K562 (cell line): ENCODE measurements around the gene LCE2B. TPM values are rescaled to one million over a fixed set of nuclear protein-coding genes. Genes with fewer than 3 reads are reported as not detected.

Experiments used
- ATAC-seq: fragments of 200-7000 bp; cut with Tn5 transposase; 3 replicates; pipeline ENCODE4 v1.9.1; 2020; ENCODE audit warnings: moderate library complexity
- BruUV-seq: library from RNA; stranded (reverse); fragments of 400-500 nt; replicated peaks from 2 replicates; lab custom pipeline; 2021; lab: Mats Ljungman, UMichigan
- CTCF ChIA-PET: fragments of 300-600 bp; formaldehyde crosslinking; extraction: SDS; loops from one replicate; lab custom pipeline; 2021; ENCODE audit warnings: low intra/inter-chr PET ratio; lab: Yijun Ruan, JAX
- POLR2A ChIA-PET: fragments of 300-600, 350-650 bp; sonication (Branson Sonifier 250); formaldehyde crosslinking; extraction: SDS; loops from one replicate; lab custom pipeline; 2021; ENCODE audit warnings: antibody characterized with exemption, inconsistent platforms; lab: Yijun Ruan, JAX
- DNase-seq, 4 experiments: peaks; one replicate each; pipeline versions ENCODE4 v3.0.0 to v3.0.0-alpha.2; 2011 to 2018; ENCODE audit warnings: low spot score in 3 of 4, mixed read lengths in 3 of 4; ENCODE audit errors: extremely low read depth in 1 of 4
- FAIRE-seq: peaks from 2 replicates; lab custom pipeline; 2011; peaks lifted over from hg19 to GRCh38; lab: Jason Lieb, UNC
- H2AFZ ChIP-seq: 2 replicates; pipeline ENCODE4 v1.6.0; 2011; ENCODE audit warnings: low read depth, low read length, control low read depth, inconsistent platforms
- H3K27ac ChIP-seq: fragments of 200-600 bp; 3 replicates; pipeline ENCODE4 v1.8.0; 2011; ENCODE audit warnings: low read depth, mild to moderate bottlenecking, control low read depth, inconsistent platforms, low read length, moderate library complexity, mixed read lengths; ENCODE audit errors: extremely low read depth
- H3K27me3 ChIP-seq, 2 experiments: fragments of 300-600 bp in 1 of 2; 2 replicates in 1 of 2; 3 replicates in 1 of 2; pipeline versions ENCODE4 v1.6.0 to v1.8.0; 2011; ENCODE audit warnings: inconsistent platforms in 2 of 2, low read length in 2 of 2, mild to moderate bottlenecking in 1 of 2, mixed read lengths in 1 of 2, moderate library complexity in 1 of 2; ENCODE audit not compliant: control insufficient read depth in 2 of 2, insufficient read depth in 2 of 2
- H3K36me3 ChIP-seq: fragments of 300-600 bp; 3 replicates; pipeline ENCODE4 v1.8.0; 2011; ENCODE audit warnings: mild to moderate bottlenecking, low read length, inconsistent platforms; ENCODE audit not compliant: control insufficient read depth, insufficient read depth
- H3K4me1 ChIP-seq, 2 experiments: fragments of 200-600 bp in 1 of 2; replicated peaks in 1 of 2; 2 replicates in 1 of 2; 3 replicates in 1 of 2; pipeline versions ENCODE4 v1.5.1 to v1.8.0; 2011; ENCODE audit warnings: inconsistent platforms in 2 of 2, low read length in 2 of 2, mild to moderate bottlenecking in 1 of 2, mixed read lengths in 1 of 2, moderate library complexity in 1 of 2; ENCODE audit not compliant: control insufficient read depth in 2 of 2, insufficient read depth in 2 of 2
- H3K4me2 ChIP-seq: 2 replicates; pipeline ENCODE4 v1.6.1; 2011; ENCODE audit warnings: low read length, control low read depth, inconsistent platforms, mixed read lengths; ENCODE audit not compliant: insufficient read depth
- H3K4me3 ChIP-seq: fragments of 200-600 bp; sonication (generic), shearing (Covaris generic); 2 replicates; pipeline ENCODE4 v1.5.1; 2016; ENCODE audit warnings: control low read depth, inconsistent platforms
- H3K79me2 ChIP-seq: fragments of 200-600 bp; 3 replicates; pipeline ENCODE4 v1.8.0; 2011; ENCODE audit warnings: low read length, inconsistent platforms; ENCODE audit not compliant: control insufficient read depth, insufficient read depth
- H3K9ac ChIP-seq, 2 experiments: 2 replicates each; pipeline versions ENCODE4 v1.6.0 to v1.6.1; 2011; ENCODE audit warnings: low read depth in 2 of 2, low read length in 2 of 2, control low read depth in 1 of 2, inconsistent platforms in 1 of 2, mild to moderate bottlenecking in 1 of 2, mixed read lengths in 1 of 2; ENCODE audit not compliant: insufficient read depth in 1 of 2
- H3K9me1 ChIP-seq: one replicate; pipeline ENCODE4 v1.6.0; 2011; ENCODE audit warnings: inconsistent platforms, mild to moderate bottlenecking, low read length, moderate library complexity; ENCODE audit not compliant: control insufficient read depth, insufficient read depth
- H3K9me3 ChIP-seq: replicated peaks from 2 replicates; pipeline ENCODE4 v1.5.1; 2011; ENCODE audit warnings: low read depth, low read length, inconsistent platforms; ENCODE audit not compliant: control insufficient read depth, insufficient read depth
- H4K20me1 ChIP-seq: replicated peaks from 2 replicates; pipeline ENCODE4 v1.6.1; 2011; ENCODE audit warnings: low read length, inconsistent platforms, mixed read lengths; ENCODE audit not compliant: control insufficient read depth, insufficient read depth
- CEBPB ChIP-seq: fragments of 450-650 bp; IDR thresholded peaks from 2 replicates; pipeline ENCODE4 v1.6.1; 2016; ENCODE audit warnings: missing genetic modification characterization, missing compliant biosample characterization
- HMGXB4 ChIP-seq: sonication (generic); formaldehyde crosslinking; IDR thresholded peaks from 2 replicates; pipeline ENCODE4 v1.8.1; 2023; ENCODE audit warnings: mild to moderate bottlenecking, missing genetic modification reagents
- HNRNPUL1 ChIP-seq: fragments of 200-400 bp; formaldehyde crosslinking; IDR thresholded peaks from 2 replicates; pipeline ENCODE4 v1.6.1; 2017; ENCODE audit warnings: low read length
- NCOA1 ChIP-seq: fragments of 450-650 bp; IDR thresholded peaks from 2 replicates; pipeline ENCODE4 v1.6.1; 2016; ENCODE audit warnings: low read depth
- PRDM10 ChIP-seq: fragments of 450-650 bp; IDR thresholded peaks from 2 replicates; pipeline ENCODE4 v1.6.1; 2018; ENCODE audit not compliant: partially characterized antibody
- TAL1 ChIP-seq: fragments of 450-650 bp; IDR thresholded peaks from 2 replicates; pipeline ENCODE4 v1.6.1; 2016; ENCODE audit warnings: mild to moderate bottlenecking
- TCF7 ChIP-seq: sonication (generic); IDR thresholded peaks from 2 replicates; pipeline ENCODE4 v1.6.1; 2016; ENCODE audit warnings: antibody characterized with exemption, borderline replicate concordance
- TGIF2 ChIP-seq: sonication (generic); formaldehyde crosslinking; IDR thresholded peaks from 2 replicates; pipeline ENCODE4 v1.8.1; 2022; ENCODE audit warnings: mild to moderate bottlenecking, missing genetic modification reagents, moderate library complexity
- ZNF124 ChIP-seq: sonication (generic); formaldehyde crosslinking; IDR thresholded peaks from 2 replicates; pipeline ENCODE4 v1.8.1; 2022; ENCODE audit warnings: missing genetic modification reagents
- ZNF316 ChIP-seq: fragments of 450-650 bp; IDR thresholded peaks from 2 replicates; pipeline ENCODE4 v1.6.1; 2016
- ZNF444 ChIP-seq: fragments of 250-450 bp; sonication (Bioruptor Pico); IDR thresholded peaks from 2 replicates; pipeline ENCODE4 v1.4.0; 2020; ENCODE audit warnings: mild to moderate bottlenecking, moderate library complexity
- WGBS: fragments of 100-300 bp; shearing (Covaris generic); methylation state at CpG from one replicate; pipeline ENCODE4 v1.1.6; 2016; ENCODE audit warnings: low coverage, mixed read lengths; ENCODE audit not compliant: insufficient coverage; ENCODE audit errors: missing lambda C conversion rate; 5-methylcytosine and 5-hydroxymethylcytosine counted together
- in situ Hi-C: fragments of 300-500 bp; cut with MboI; formaldehyde crosslinking; loops from 4 replicates; pipeline ENCODE4 v1.15.0; 2018; ENCODE audit warnings: inconsistent platforms, mixed read lengths
- intact Hi-C: fragments of 100-400 bp; cut with micrococcal nuclease; formaldehyde crosslinking; loops from 2 replicates; pipeline ENCODE4 v1.14.2; 2022
- polyA plus RNA-seq, 8 experiments: library from polyadenylated mRNA; depleted of rRNA in 4 of 8; stranded (reverse) in 5 of 8; unstranded in 3 of 8; fragments of >200 nt; fragmentation: Nextera tagmentation in 2 of 8; fragmentation: Illumina TruSeq in 1 of 8; extraction: Ambion mirVana in 2 of 8; extraction: Trizol in 1 of 8; gene quantifications; 2 replicates each; pipeline versions ENCODE4 v1.2.1 to v1.2.3, GENCODE V29; 2011 to 2014; ENCODE audit warnings: inconsistent platforms in 1 of 8, missing spikeins in 1 of 8
- total RNA-seq, 7 experiments: library from RNA; depleted of rRNA in 6 of 7; stranded (reverse); fragments of >200 nt in 6 of 7; fragmentation: Illumina TruSeq in 2 of 7; extraction: Trizol in 2 of 7; gene quantifications; 2 replicates each; pipeline versions ENCODE4 v1.2.1 to v1.2.3, GENCODE V29; 2011 to 2021; ENCODE audit warnings: low replicate concordance in 1 of 7
- TF ChIP-seq, protein P1 (sequence below): fragments of 450-650 bp; IDR thresholded peaks from 2 replicates; pipeline ENCODE4 v1.7.1; 2018; ENCODE audit warnings: mild to moderate bottlenecking, low read depth; ENCODE audit not compliant: partially characterized antibody
- TF ChIP-seq, protein P2 (sequence below), 2 experiments: IDR thresholded peaks; 2 replicates each; pipeline ENCODE4 v1.6.1; 2012; ENCODE audit warnings: improper control_type of control experiment in 2 of 2, low read depth in 2 of 2, low read length in 2 of 2, borderline replicate concordance in 1 of 2

Gene LCE2B
- total and polyA plus RNA-seq, 9 of the 15 experiments (the other 6 are each of a cell fraction or from before 2014, with no cell fraction given): not detected

- CTCF ChIA-PET: no interaction called here
These were observed 27.3 kb upstream of the LCE2B start for GRCh38 chr1:152658649-152659048.

More at GRCh38 chr1:152658649-152659048, 27.3 kb upstream of the LCE2B start:
- in situ Hi-C loops: loop anchor here (10.0 kb wide), 1 partner anchor 566 kb away; no protein-coding TSS in a partner anchor
- H3K4me3 ChIP-seq: no peak overlapping the region
- no peak for TF ChIP-seq HMGXB4 (CRISPR knock-in tag)
- no peak for TF ChIP-seq HNRNPUL1
- TF ChIP-seq, protein P1, sequence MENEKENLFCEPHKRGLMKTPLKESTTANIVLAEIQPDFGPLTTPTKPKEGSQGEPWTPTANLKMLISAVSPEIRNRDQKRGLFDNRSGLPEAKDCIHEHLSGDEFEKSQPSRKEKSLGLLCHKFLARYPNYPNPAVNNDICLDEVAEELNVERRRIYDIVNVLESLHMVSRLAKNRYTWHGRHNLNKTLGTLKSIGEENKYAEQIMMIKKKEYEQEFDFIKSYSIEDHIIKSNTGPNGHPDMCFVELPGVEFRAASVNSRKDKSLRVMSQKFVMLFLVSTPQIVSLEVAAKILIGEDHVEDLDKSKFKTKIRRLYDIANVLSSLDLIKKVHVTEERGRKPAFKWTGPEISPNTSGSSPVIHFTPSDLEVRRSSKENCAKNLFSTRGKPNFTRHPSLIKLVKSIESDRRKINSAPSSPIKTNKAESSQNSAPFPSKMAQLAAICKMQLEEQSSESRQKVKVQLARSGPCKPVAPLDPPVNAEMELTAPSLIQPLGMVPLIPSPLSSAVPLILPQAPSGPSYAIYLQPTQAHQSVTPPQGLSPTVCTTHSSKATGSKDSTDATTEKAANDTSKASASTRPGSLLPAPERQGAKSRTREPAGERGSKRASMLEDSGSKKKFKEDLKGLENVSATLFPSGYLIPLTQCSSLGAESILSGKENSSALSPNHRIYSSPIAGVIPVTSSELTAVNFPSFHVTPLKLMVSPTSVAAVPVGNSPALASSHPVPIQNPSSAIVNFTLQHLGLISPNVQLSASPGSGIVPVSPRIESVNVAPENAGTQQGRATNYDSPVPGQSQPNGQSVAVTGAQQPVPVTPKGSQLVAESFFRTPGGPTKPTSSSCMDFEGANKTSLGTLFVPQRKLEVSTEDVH: no peak
- TF ChIP-seq TGIF2 (CRISPR knock-in tag): no peak
- TF ChIP-seq ZNF124 (CRISPR knock-in tag): no peak
- no peak for TF ChIP-seq CEBPB (tag)
- TF ChIP-seq, protein P2, sequence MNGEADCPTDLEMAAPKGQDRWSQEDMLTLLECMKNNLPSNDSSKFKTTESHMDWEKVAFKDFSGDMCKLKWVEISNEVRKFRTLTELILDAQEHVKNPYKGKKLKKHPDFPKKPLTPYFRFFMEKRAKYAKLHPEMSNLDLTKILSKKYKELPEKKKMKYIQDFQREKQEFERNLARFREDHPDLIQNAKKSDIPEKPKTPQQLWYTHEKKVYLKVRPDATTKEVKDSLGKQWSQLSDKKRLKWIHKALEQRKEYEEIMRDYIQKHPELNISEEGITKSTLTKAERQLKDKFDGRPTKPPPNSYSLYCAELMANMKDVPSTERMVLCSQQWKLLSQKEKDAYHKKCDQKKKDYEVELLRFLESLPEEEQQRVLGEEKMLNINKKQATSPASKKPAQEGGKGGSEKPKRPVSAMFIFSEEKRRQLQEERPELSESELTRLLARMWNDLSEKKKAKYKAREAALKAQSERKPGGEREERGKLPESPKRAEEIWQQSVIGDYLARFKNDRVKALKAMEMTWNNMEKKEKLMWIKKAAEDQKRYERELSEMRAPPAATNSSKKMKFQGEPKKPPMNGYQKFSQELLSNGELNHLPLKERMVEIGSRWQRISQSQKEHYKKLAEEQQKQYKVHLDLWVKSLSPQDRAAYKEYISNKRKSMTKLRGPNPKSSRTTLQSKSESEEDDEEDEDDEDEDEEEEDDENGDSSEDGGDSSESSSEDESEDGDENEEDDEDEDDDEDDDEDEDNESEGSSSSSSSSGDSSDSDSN (IDR thresholded peaks at IDR 0.05; ENCODE audit: borderline replicate concordance in 1 of 2, low read depth in 2 of 2, low read length in 2 of 2): no peak
- TF ChIP-seq TCF7: no peak
- TF ChIP-seq PRDM10: no peak
- TF ChIP-seq TAL1: no peak
- TF ChIP-seq ZNF316: no peak
- TF ChIP-seq ZNF444 (CRISPR knock-in tag): no peak
- TF ChIP-seq NCOA1: no peak
- no peaks in the 10 kb centered on the region for H3K9me1 ChIP-seq
- H3K4me2 ChIP-seq: no peak overlapping the region
- H2AFZ ChIP-seq: no peak overlapping the region
- intact Hi-C loops: loop anchor here (10.0 kb wide), 2 partner anchors 86 to 536 kb away; no protein-coding TSS in a partner anchor
- no peaks in the 10 kb centered on the region for H3K79me2 ChIP-seq
- DNase-seq (no peak), FAIRE-seq (no peak), ATAC-seq (no peak)
- H3K9ac ChIP-seq: no peak overlapping the region
- no peaks in the 10 kb centered on the region for H3K27me3 ChIP-seq
- H3K4me1 ChIP-seq: no peaks in the 10 kb centered on the region
- no peaks in the 10 kb centered on the region for H3K36me3 ChIP-seq
- WGBS: 0% methylated on average over 3 of the region's 3 CpGs
- H3K27ac ChIP-seq: no peak overlapping the region
- no TSS peak for BruUV-seq
- H4K20me1 ChIP-seq: no peaks in the 10 kb centered on the region
- POLR2A ChIA-PET: interaction anchor here (0.6 kb wide), 1 partner anchor 119 kb away, joined by 4 read pairs; no protein-coding TSS in a partner anchor
- no peaks in the 10 kb centered on the region for H3K9me3 ChIP-seq
